AG09319 (cell line): Measurements from ENCODE around the gene RET.

Source experiments
- DNase-seq: peaks from one replicate; pipeline ENCODE4 v3.0.0-alpha.2; 2010; ENCODE audit warnings: low read depth; ENCODE audit errors: extremely low read depth
- TF ChIP-seq, protein P1 (sequence below): IDR thresholded peaks from 2 replicates; pipeline ENCODE4 v1.5.1; 2011; ENCODE audit warnings: low read depth, mild to moderate bottlenecking, inconsistent platforms, low read length, moderate library complexity

RET gene

DNA sequence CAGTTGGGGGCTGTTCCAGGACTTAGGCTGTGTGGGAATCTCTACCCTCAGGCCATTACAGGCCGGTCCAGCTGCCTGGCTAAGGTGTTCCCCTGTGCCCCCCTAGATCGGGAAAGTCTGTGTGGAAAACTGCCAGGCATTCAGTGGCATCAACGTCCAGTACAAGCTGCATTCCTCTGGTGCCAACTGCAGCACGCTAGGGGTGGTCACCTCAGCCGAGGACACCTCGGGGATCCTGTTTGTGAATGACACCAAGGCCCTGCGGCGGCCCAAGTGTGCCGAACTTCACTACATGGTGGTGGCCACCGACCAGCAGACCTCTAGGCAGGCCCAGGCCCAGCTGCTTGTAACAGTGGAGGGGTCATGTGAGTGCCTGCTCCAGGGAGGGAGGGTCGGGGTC is 34.2 kb downstream of the RET start:
- TF ChIP-seq, protein P1, sequence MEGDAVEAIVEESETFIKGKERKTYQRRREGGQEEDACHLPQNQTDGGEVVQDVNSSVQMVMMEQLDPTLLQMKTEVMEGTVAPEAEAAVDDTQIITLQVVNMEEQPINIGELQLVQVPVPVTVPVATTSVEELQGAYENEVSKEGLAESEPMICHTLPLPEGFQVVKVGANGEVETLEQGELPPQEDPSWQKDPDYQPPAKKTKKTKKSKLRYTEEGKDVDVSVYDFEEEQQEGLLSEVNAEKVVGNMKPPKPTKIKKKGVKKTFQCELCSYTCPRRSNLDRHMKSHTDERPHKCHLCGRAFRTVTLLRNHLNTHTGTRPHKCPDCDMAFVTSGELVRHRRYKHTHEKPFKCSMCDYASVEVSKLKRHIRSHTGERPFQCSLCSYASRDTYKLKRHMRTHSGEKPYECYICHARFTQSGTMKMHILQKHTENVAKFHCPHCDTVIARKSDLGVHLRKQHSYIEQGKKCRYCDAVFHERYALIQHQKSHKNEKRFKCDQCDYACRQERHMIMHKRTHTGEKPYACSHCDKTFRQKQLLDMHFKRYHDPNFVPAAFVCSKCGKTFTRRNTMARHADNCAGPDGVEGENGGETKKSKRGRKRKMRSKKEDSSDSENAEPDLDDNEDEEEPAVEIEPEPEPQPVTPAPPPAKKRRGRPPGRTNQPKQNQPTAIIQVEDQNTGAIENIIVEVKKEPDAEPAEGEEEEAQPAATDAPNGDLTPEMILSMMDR, result no peak
- no peak for DNase-seq

DNA sequence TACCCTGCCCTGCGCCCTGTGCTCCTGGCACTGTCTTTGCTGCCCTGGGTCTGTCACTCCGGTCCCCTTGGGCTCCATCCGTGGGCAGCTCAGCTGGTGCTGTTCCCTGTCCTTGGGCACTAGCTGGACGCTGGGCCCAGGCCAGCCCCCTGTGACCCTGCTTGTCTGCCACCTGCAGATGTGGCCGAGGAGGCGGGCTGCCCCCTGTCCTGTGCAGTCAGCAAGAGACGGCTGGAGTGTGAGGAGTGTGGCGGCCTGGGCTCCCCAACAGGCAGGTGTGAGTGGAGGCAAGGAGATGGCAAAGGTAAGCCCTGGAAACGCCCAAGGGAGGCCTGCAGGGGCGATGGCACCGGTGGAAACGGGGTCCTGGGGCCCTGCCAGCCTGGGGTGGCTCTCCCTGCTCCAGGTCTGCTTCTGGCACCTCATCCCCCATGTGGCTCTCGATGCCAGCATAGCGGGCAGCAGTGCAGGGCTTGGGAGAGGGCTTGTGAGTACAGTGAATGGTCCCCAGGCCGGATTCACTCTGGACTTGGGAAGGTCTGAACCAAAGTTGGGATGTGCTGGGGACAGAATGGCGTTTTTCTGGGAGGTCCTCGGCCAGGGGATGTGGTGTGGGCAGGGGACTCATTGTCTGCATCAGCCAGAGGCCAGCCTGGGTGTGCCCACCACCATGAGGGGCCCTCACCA is 35.2 kb downstream of the RET start:
- TF ChIP-seq, protein P1, result no peak
- DNase-seq, result no peak

- TF ChIP-seq, protein P1, result no peak
- DNase-seq, result no peak
These were observed 35.7 kb downstream of the RET start for GRCh38 chr10:43112608-43112961.

DNA sequence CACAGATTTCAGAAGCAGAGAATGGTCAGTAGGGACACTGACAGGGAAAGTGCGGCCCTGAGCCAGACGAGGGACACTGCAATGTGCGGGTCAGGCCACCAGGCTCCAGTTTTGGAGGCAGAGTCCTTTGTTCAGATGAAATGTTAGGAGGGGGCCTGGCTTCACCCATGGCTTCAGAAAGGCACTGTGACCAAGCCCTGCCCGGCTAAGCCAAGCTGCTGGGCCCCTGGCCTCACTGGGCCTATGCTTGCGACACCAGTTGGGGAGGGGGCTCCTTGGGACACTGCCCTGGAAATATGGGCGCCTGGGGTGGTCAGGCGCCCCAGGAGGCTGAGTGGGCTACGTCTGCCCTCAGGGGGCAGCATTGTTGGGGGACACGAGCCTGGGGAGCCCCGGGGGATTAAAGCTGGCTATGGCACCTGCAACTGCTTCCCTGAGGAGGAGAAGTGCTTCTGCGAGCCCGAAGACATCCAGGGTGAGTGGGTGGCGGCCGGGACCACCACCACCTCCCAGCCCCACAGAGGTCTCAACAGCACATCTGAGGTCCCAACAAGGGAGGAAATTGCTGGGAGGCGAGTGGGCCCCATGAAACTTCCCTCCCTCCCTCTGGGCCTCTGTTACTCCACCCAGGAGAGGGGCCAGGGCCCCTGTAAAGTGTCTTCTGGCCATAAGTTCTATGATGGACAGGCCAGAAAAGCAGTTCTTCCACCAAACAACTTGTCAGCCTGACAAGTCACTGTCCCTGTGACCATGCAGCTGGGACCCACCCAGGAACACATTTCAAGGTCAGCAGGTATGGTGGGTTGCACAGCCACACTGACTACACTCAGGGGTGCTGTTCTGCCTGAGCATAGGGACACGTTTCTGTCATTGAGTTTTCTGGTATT is 36.6 kb downstream of the RET start:
- TF ChIP-seq, protein P1, result no peak

DNA sequence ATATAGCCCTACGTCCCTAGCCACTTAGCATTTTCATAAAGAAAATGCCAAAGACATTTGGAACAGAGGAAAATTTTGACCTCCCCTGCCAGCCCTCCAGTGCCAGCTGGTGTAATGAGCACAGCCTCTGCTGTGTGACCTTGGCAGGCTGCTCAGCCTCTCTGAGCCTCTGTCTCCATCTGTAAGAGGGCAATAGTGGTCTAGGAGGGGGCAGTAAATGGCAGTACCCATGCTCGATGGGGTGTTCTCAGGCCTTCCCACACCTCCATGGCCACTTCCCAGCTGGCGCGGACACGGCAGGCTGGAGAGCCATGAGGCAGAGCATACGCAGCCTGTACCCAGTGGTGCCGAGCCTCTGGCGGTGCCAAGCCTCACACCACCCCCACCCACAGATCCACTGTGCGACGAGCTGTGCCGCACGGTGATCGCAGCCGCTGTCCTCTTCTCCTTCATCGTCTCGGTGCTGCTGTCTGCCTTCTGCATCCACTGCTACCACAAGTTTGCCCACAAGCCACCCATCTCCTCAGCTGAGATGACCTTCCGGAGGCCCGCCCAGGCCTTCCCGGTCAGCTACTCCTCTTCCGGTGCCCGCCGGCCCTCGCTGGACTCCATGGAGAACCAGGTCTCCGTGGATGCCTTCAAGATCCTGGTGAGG is 37.3 kb downstream of the RET start:
- TF ChIP-seq, protein P1, result no peak
- DNase-seq, result no peak

More for the DNA sequence above, 36.6 kb downstream of the RET start:
- no peak for DNase-seq

DNA sequence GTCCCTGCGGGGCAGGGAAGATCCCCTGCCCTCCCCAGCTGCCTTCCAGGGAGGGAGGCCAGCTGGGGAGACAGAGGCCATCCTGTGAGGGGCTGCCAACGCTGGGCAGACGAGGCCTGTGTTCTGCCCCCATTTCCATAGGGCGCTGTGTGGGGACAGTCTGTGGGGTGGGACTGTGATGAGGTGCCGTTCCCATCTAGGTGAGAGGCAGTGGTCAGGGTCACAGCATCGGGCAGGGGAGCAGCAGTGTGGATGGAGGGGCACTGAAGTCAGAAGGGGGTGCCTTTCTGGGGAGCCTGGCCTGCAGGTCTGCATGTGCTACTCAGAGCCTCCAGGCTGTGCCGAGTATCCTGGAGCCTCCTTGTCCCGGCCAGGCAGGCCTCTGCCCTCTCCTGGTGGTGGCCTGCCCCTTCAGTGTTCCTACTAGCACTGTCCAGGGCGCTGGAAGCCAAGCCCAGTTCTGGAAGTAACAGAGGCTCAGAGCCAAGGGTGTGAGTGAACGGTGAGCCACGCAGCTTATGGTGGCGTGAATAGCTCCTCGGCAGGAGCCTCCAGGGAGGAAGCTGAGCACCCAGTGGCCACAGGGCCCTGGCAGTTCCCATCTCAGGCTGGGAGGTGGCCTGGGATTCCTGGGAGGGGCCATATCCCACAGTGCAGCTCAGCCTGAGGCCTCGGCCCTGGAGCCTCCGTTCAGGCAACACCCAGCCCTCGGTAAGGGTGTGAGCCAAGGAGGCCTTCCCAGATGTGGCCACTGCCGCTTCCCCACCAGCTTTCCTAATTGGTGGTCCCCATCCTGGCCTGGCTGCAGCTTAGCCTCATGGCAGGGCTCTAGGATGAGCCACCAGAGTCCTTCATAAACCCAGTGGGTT is 38.1 kb downstream of the RET start:
- DNase-seq, result no peak
- TF ChIP-seq, protein P1, result no peak
